GM18858 (cell line): Measurements from ENCODE around the gene KCNQ1.

ENCODE experiments used
- ATAC-seq: cut with Tn5 transposase; IDR thresholded peaks from one replicate; pipeline ENCODE4 v1.9.1; 2021; ENCODE audit not compliant: unreplicated experiment

Gene KCNQ1

GRCh38 chr11:2809854-2810253 is 365.0 kb downstream of the KCNQ1 start:
- ATAC-seq, result no peak

GRCh38 chr11:2810411-2811205 is 365.8 kb downstream of the KCNQ1 start:
- no peak for ATAC-seq

GRCh38 chr11:2811206-2812091 is 366.6 kb downstream of the KCNQ1 start:
- no peak for ATAC-seq

- ATAC-seq, result no peak
Observed at GRCh38 chr11:2812371-2812991, 367.7 kb downstream of the KCNQ1 start.

- ATAC-seq, result no peak
Observed at GRCh38 chr11:2813141-2813908, 368.5 kb downstream of the KCNQ1 start.

GRCh38 chr11:2813968-2814367 is 369.2 kb downstream of the KCNQ1 start:
- no peak for ATAC-seq

GRCh38 chr11:2814751-2815150 is 369.9 kb downstream of the KCNQ1 start:
- no peak for ATAC-seq

- no peak for ATAC-seq
Observed at GRCh38 chr11:2815762-2816496, 371.1 kb downstream of the KCNQ1 start.

GRCh38 chr11:2816523-2816922 is 371.7 kb downstream of the KCNQ1 start:
- no peak for ATAC-seq

GRCh38 chr11:2816941-2817421 is 372.2 kb downstream of the KCNQ1 start:
- no peak for ATAC-seq

GRCh38 chr11:2817431-2817830 is 372.6 kb downstream of the KCNQ1 start:
- no peak for ATAC-seq

GRCh38 chr11:2818021-2818420 is 373.2 kb downstream of the KCNQ1 start:
- ATAC-seq, result no peak

- ATAC-seq, result no peak
Observed at GRCh38 chr11:2818503-2818902, 373.7 kb downstream of the KCNQ1 start.

GRCh38 chr11:2819316-2819715 is 374.5 kb downstream of the KCNQ1 start:
- ATAC-seq, result no peak

- ATAC-seq, result no peak
Observed at GRCh38 chr11:2820976-2821375, 376.2 kb downstream of the KCNQ1 start.

GRCh38 chr11:2821891-2822290 is 377.1 kb downstream of the KCNQ1 start:
- ATAC-seq, result no peak

GRCh38 chr11:2824851-2825250 is 380.0 kb downstream of the KCNQ1 start:
- ATAC-seq, result no peak

- ATAC-seq, result no peak
Observed at GRCh38 chr11:2825261-2825888, 380.6 kb downstream of the KCNQ1 start.

GRCh38 chr11:2825889-2826678 is 381.3 kb downstream of the KCNQ1 start:
- no peak for ATAC-seq
